H1 (cell line): ENCODE measurements around the gene DTD1. TPM values are rescaled to one million over a fixed set of nuclear protein-coding genes. Genes with fewer than 3 reads are reported as not detected.

ENCODE experiments used
- CTCF ChIA-PET: fragments of 300-600 bp; sonication (Branson Sonifier 250); formaldehyde crosslinking; loops from one replicate; lab custom pipeline; 2021; ENCODE audit not compliant: partially characterized antibody; lab: Charles Lee
- POLR2A ChIA-PET: fragments of 300-600 bp; sonication (Branson Sonifier 250); formaldehyde crosslinking; loops from one replicate; lab custom pipeline; 2021; ENCODE audit warnings: inconsistent platforms; ENCODE audit not compliant: partially characterized antibody; lab: Charles Lee
- DNase-seq, 2 experiments: peaks; one replicate each; pipeline versions ENCODE4 v3.0.0 to v3.0.0-alpha.2; 2010 to 2022; ENCODE audit warnings: low spot score in 2 of 2, low read depth in 1 of 2, mixed read lengths in 1 of 2
- FAIRE-seq: peaks from 2 replicates; lab custom pipeline; 2011; peaks lifted over from hg19 to GRCh38; lab: Jason Lieb, UNC
- H2AFZ ChIP-seq: 2 replicates; pipeline ENCODE4 v1.8.1; 2012; ENCODE audit warnings: low read length, inconsistent platforms
- H2AK5ac ChIP-seq: 2 replicates; pipeline ENCODE4 v1.6.1; 2013; ENCODE audit warnings: low read depth, low read length
- H2BK120ac ChIP-seq: replicated peaks from 2 replicates; pipeline ENCODE3; 2013; ENCODE audit warnings: low read depth, low read length, inconsistent platforms
- H2BK12ac ChIP-seq: 2 replicates; pipeline ENCODE4 v1.6.1; 2013; ENCODE audit warnings: low read depth, low read length
- H2BK15ac ChIP-seq: 2 replicates; pipeline ENCODE4 v1.6.1; 2013; ENCODE audit warnings: low read length
- H2BK20ac ChIP-seq: 2 replicates; pipeline ENCODE4 v1.6.1; 2013; ENCODE audit warnings: low read length
- H2BK5ac ChIP-seq: 2 replicates; pipeline ENCODE4 v1.6.1; 2013; ENCODE audit warnings: low read depth, low read length
- H3K14ac ChIP-seq: 2 replicates; pipeline ENCODE4 v1.6.1; 2013; ENCODE audit warnings: inconsistent platforms; ENCODE audit not compliant: insufficient read length
- H3K18ac ChIP-seq: 2 replicates; pipeline ENCODE4 v1.6.1; 2013; ENCODE audit warnings: low read length; ENCODE audit errors: extremely low read depth
- H3K23ac ChIP-seq: 2 replicates; pipeline ENCODE4 v1.6.1; 2013; ENCODE audit warnings: inconsistent platforms; ENCODE audit not compliant: insufficient read length
- H3K23me2 ChIP-seq: 2 replicates; pipeline ENCODE4 v1.6.1; 2013; ENCODE audit warnings: low read depth, low read length
- H3K27ac ChIP-seq: 2 replicates; pipeline ENCODE4 v1.6.1; 2011; ENCODE audit warnings: low read depth, low read length, inconsistent platforms
- H3K27me3 ChIP-seq, 4 experiments: replicated peaks in 1 of 4; 1 replicate in 1 of 4; 2 replicates in 3 of 4; pipeline versions ENCODE4 v1.6.1 to v1.8.1; 2011 to 2013; ENCODE audit warnings: low read length in 3 of 4, mild to moderate bottlenecking in 3 of 4, inconsistent platforms in 2 of 4, mixed read lengths in 2 of 4, moderate library complexity in 1 of 4; ENCODE audit not compliant: control insufficient read depth in 3 of 4, insufficient read depth in 3 of 4; ENCODE audit errors: extremely low read depth in 1 of 4
- H3K36me3 ChIP-seq, 4 experiments: 2 replicates each; pipeline versions ENCODE4 v1.6.1 to v1.8.1; 2011 to 2013; ENCODE audit warnings: mild to moderate bottlenecking in 4 of 4, low read length in 3 of 4, moderate library complexity in 2 of 4, control low read depth in 1 of 4, inconsistent platforms in 1 of 4; ENCODE audit not compliant: insufficient read depth in 4 of 4, control insufficient read depth in 2 of 4
- H3K4ac ChIP-seq: replicated peaks from 2 replicates; pipeline ENCODE3; 2013; ENCODE audit warnings: low read length, low read depth, mixed read lengths, inconsistent platforms; ENCODE audit not compliant: insufficient read length
- H3K4me1 ChIP-seq, 4 experiments: replicated peaks in 1 of 4; 1 replicate in 1 of 4; 2 replicates in 3 of 4; pipeline versions ENCODE4 v1.6.1 to v1.8.1; 2011 to 2013; ENCODE audit warnings: low read length in 3 of 4, inconsistent platforms in 2 of 4, mixed read lengths in 1 of 4; ENCODE audit not compliant: insufficient read depth in 4 of 4, control insufficient read depth in 3 of 4
- H3K4me2 ChIP-seq, 2 experiments: 2 replicates each; pipeline versions ENCODE4 v1.6.1 to v1.8.1; 2011 to 2013; ENCODE audit warnings: low read depth in 2 of 2, low read length in 2 of 2, control low read depth in 1 of 2, inconsistent platforms in 1 of 2, mild to moderate bottlenecking in 1 of 2; ENCODE audit not compliant: insufficient read depth in 1 of 2
- H3K4me3 ChIP-seq, 4 experiments: fragments of 200-600, 300-600 bp in 1 of 4; sonication (generic), shearing (Covaris generic), sonication (Bioruptor Twin) in 1 of 4; 2 replicates each; pipeline versions ENCODE4 v1.5.1 to v1.8.1; 2011 to 2016; ENCODE audit warnings: low read length in 4 of 4, low read depth in 3 of 4, control low read depth in 2 of 4, inconsistent platforms in 2 of 4, mild to moderate bottlenecking in 2 of 4, mixed read lengths in 1 of 4, moderate library complexity in 1 of 4; ENCODE audit not compliant: insufficient read depth in 2 of 4; ENCODE audit errors: extremely low read depth in 1 of 4
- H3K56ac ChIP-seq: replicated peaks from 2 replicates; pipeline ENCODE3; 2013; ENCODE audit warnings: low read depth, mild to moderate bottlenecking, mixed read lengths, low read length, inconsistent platforms; ENCODE audit not compliant: insufficient read length
- H3K79me1 ChIP-seq: 2 replicates; pipeline ENCODE4 v1.6.1; 2013; ENCODE audit warnings: low read depth, low read length, control low read depth
- H3K79me2 ChIP-seq, 2 experiments: 2 replicates each; pipeline versions ENCODE4 v1.6.1 to v1.8.1; 2012 to 2013; ENCODE audit warnings: low read length in 2 of 2, mild to moderate bottlenecking in 2 of 2, inconsistent platforms in 1 of 2; ENCODE audit not compliant: insufficient read depth in 2 of 2, control insufficient read depth in 1 of 2
- H3K9ac ChIP-seq, 4 experiments: replicated peaks in 1 of 4; 1 replicate in 1 of 4; 2 replicates in 3 of 4; pipeline versions ENCODE4 v1.6.1 to v1.8.1; 2011 to 2013; ENCODE audit warnings: low read depth in 3 of 4, low read length in 3 of 4, control low read depth in 2 of 4, mild to moderate bottlenecking in 2 of 4, moderate library complexity in 2 of 4, inconsistent platforms in 1 of 4; ENCODE audit errors: extremely low read depth in 1 of 4
- H3K9me3 ChIP-seq, 2 experiments: 2 replicates each; pipeline versions ENCODE4 v1.6.1 to v1.8.1; 2012 to 2013; ENCODE audit warnings: mild to moderate bottlenecking in 2 of 2, moderate library complexity in 2 of 2, control low read depth in 1 of 2, inconsistent platforms in 1 of 2, low read depth in 1 of 2, low read length in 1 of 2, mixed read lengths in 1 of 2; ENCODE audit not compliant: insufficient read depth in 2 of 2
- H4K20me1 ChIP-seq, 2 experiments: replicated peaks in 1 of 2; 2 replicates each; pipeline versions ENCODE3 to v1.8.1; 2011 to 2013; ENCODE audit warnings: inconsistent platforms in 2 of 2, low read length in 2 of 2, mild to moderate bottlenecking in 1 of 2; ENCODE audit not compliant: insufficient read depth in 2 of 2, control insufficient read depth in 1 of 2
- H4K5ac ChIP-seq: 2 replicates; pipeline ENCODE4 v1.6.1; 2013; ENCODE audit warnings: low read length, low read depth, mixed read lengths, inconsistent platforms; ENCODE audit not compliant: insufficient read length
- H4K8ac ChIP-seq: 2 replicates; pipeline ENCODE4 v1.8.0; 2013; ENCODE audit warnings: mild to moderate bottlenecking, moderate library complexity, low read length, inconsistent platforms; ENCODE audit not compliant: insufficient read depth; ENCODE audit errors: extremely low read depth
- H4K91ac ChIP-seq: replicated peaks from 2 replicates; pipeline ENCODE3; 2013; ENCODE audit warnings: low read length, mixed read lengths, inconsistent platforms; ENCODE audit not compliant: insufficient read length
- EGR1 ChIP-seq: IDR thresholded peaks from 2 replicates; pipeline ENCODE4 v1.6.1; 2011; ENCODE audit warnings: low read depth, low read length, borderline replicate concordance
- WGBS, 2 experiments: shearing (Covaris generic) in 1 of 2; methylation state at CpG; one replicate each; pipeline versions ENCODE4 v1.1.6 to v1.1.7; 2013 to 2015; ENCODE audit warnings: low lambda C conversion rate in 2 of 2, mixed read lengths in 2 of 2, inconsistent platforms in 1 of 2, low coverage in 1 of 2, missing lambda C conversion rate in 1 of 2; ENCODE audit not compliant: insufficient replicate concordance in 2 of 2, insufficient coverage in 1 of 2, insufficient read length in 1 of 2; ENCODE audit errors: extremely low coverage in 1 of 2, missing lambda C conversion rate in 1 of 2; 5-methylcytosine and 5-hydroxymethylcytosine counted together
- polyA plus RNA-seq, 7 experiments: library from polyadenylated mRNA; depleted of rRNA in 3 of 7; stranded (reverse) in 5 of 7; unstranded in 2 of 7; fragments of >200 nt in 5 of 7; fragments of 200-250 nt in 2 of 7; gene quantifications; 1 replicate in 5 of 7; 2 replicates in 1 of 7; 4 replicates in 1 of 7; pipeline versions ENCODE4 v1.2.1 to v1.2.3, GENCODE V29; 2011 to 2013; ENCODE audit warnings: missing spikeins in 2 of 7, mixed read lengths in 2 of 7
- total RNA-seq: library from RNA; stranded (reverse); fragmentation: NEBNext Ultra II Directional; extraction: Animal tissue kit (Norgen Biotek cat#: 25700); gene quantifications from 2 replicates; pipeline ENCODE4 v1.2.1, GENCODE V29; 2021

The DTD1 gene
- total and polyA plus RNA-seq, 2 of the 8 experiments (the other 6 are each of a cell fraction or from before 2014, with no cell fraction given), result 49.7 to 66.6 TPM

GRCh38 chr20:18794428-18794787, 206.6 kb downstream of the DTD1 start:
- WGBS, 2 experiments, result 83% methylated on average over 3 of the region's 3 CpGs; no CpG with 5 or more reads in 1 of the 2 experiments
- Histone ChIP-seq H3K36me3 (peaks cover 0 to 2% (median 0%) of the 10 kb centered on the region in 4 experiments; a peak in 1 of 8 replicates), H3K23ac (no peak overlapping the region), H3K9ac (peak overlapping the region; percentile 0 to 64 (median 54); a peak in 6 of 7 replicates), H3K18ac (no peak overlapping the region), H3K14ac (no peak overlapping the region), H3K27me3 (peaks cover 0 to 14% (median 3%) of the 10 kb centered on the region in 4 experiments; a peak in 5 of 7 replicates), H3K56ac (no peak overlapping the region), H3K27ac (no peak overlapping the region), H2BK120ac (no peak overlapping the region), H3K4ac (no peak overlapping the region), H4K20me1 (no peaks in the 10 kb centered on the region), H3K9me3 (peaks cover 0 to 3% of the 10 kb centered on the region in 2 experiments; a peak in 1 of 4 replicates), H4K91ac (no peak overlapping the region), H2BK12ac (no peak overlapping the region), H3K4me2 (peak overlapping the region; percentile 58 to 81), H3K79me2 (no peaks in the 10 kb centered on the region), H2AK5ac (no peak overlapping the region; the same call in 1 of the 2 replicates), H2AFZ (peak overlapping the region; percentile 84), H3K23me2 (no peaks in the 10 kb centered on the region), H2BK15ac (no peak overlapping the region), H3K4me1 (no peaks in the 10 kb centered on the region), H4K5ac (no peak overlapping the region), H2BK20ac (no peak overlapping the region), H2BK5ac (no peak overlapping the region), H4K8ac (no peak overlapping the region), H3K79me1 (no peaks in the 10 kb centered on the region), H3K4me3 (peak overlapping the region; percentile 49 to 77 (median 74))
- DNase-seq (no peak), FAIRE-seq (no peak)
- POLR2A ChIA-PET, result no interaction called here
- CTCF ChIA-PET, result interaction anchor here (0.9 to 1.0 kb wide), 3 partner anchors 162 to 279 kb away, joined by 3 to 4 read pairs (median 3); no protein-coding TSS in a partner anchor
- TF ChIP-seq EGR1, result no peak
